ENCODE data around the gene SIK3. TPM values are rescaled to one million over a fixed set of nuclear protein-coding genes. Genes with fewer than 3 reads are reported as not detected.
"Not testable (repeated sequence)": the region's sequence is repeated elsewhere in the genome, so short reads cannot be mapped to it uniquely, and the experiment has no call there.

The SIK3 gene
- total and polyA plus RNA-seq, 2 donors (not counting 3 experiments of a cell fraction or from before 2014, with no cell fraction given): 10.3 to 21.3 TPM

GRCh38 chr11:117046627-117047026 lies 51.6 kb downstream of the SIK3 start:
- H3K79me2 ChIP-seq (ENCODE audit: control insufficient read depth, insufficient read depth, low read length); dilution Hi-C loops (cut with MboI; ENCODE audit: extremely low pct_ligation_motif_present, low sequenced_read_pairs); BruUV-seq (replicated peaks); FAIRE-seq; H3K4me2 ChIP-seq (ENCODE audit: insufficient read depth, low read length); DNase-seq (ENCODE audit: low read depth, low spot score); H3K4me1 ChIP-seq (ENCODE audit: control insufficient read depth, extremely low read depth, insufficient read depth, low read length); H3K36me3 ChIP-seq (ENCODE audit: control insufficient read depth in 2 of 2, extremely low read depth in 1 of 2, insufficient read depth in 2 of 2, low read length in 2 of 2); POLR2A ChIA-PET; H2AFZ ChIP-seq (ENCODE audit: low read depth, low read length); H3K9me3 ChIP-seq (replicated peaks; ENCODE audit: control insufficient read depth, insufficient read depth, low read length); H3K4me3 ChIP-seq (replicated peaks in 1 of 3; ENCODE audit: insufficient read depth in 1 of 3, low read depth in 1 of 3, low read length in 3 of 3); H3K9me1 ChIP-seq (replicated peaks; ENCODE audit: control insufficient read depth, extremely low read depth, insufficient read depth, low read length); CTCF ChIA-PET; H3K27me3 ChIP-seq (ENCODE audit: control insufficient read depth in 2 of 2, insufficient read depth in 2 of 2, low read length in 2 of 2); H4K20me1 ChIP-seq (replicated peaks; ENCODE audit: control insufficient read depth, extremely low read depth, insufficient read depth, low read length); H3K9ac ChIP-seq (replicated peaks; ENCODE audit: extremely low read depth, insufficient read depth, low read length); H3K27ac ChIP-seq (ENCODE audit: insufficient read depth, low read depth, low read length): not testable (repeated sequence)
- intact Hi-C loops (cut with micrococcal nuclease): loop anchor here (1.0 kb wide), 1 partner anchor 10 kb away; no protein-coding TSS in a partner anchor

DNA sequence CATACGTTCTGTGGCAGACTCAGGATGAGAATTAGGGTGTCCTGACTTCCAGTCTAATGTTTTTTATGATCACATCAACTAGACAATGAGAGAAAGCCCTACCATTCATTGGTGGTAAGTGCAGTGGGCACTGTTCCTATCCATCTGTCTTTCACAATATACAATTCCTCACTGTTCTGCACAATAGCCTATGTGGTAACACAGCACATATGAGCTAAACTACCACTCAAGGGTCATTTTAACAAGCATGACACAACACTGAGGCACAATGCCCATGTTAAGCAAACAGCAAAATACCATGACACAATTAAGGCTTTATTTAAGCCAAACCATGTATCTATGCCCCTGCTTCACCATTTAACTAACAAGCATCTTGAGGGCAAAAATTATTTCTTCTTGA lies 52.3 kb downstream of the SIK3 start:
- DNase-seq (ENCODE audit: low read depth, low spot score): no peak
- peaks cover 6% of the 10 kb centered on the region for H3K4me1 ChIP-seq (ENCODE audit: control insufficient read depth, extremely low read depth, insufficient read depth, low read length)
- ChIA-PET POLR2A (interaction anchor here (0.8 kb wide), 1 partner anchor 53 kb away, joined by 3 read pairs; the partner anchor contains the start of gene SIK3), CTCF (no interaction called here)
- H3K27ac ChIP-seq (ENCODE audit: insufficient read depth, low read depth, low read length): no peak overlapping the region
- H3K4me2 ChIP-seq (ENCODE audit: insufficient read depth, low read length): no peak overlapping the region
- no peaks in the 10 kb centered on the region for H3K9me3 ChIP-seq (replicated peaks; ENCODE audit: control insufficient read depth, insufficient read depth, low read length)
- H3K4me3 ChIP-seq (replicated peaks in 1 of 3; ENCODE audit: insufficient read depth in 1 of 3, low read depth in 1 of 3, low read length in 3 of 3): no peak overlapping the region
- H3K9me1 ChIP-seq (replicated peaks; ENCODE audit: control insufficient read depth, extremely low read depth, insufficient read depth, low read length): no peaks in the 10 kb centered on the region
- no peak for FAIRE-seq
- dilution Hi-C loops (cut with MboI; ENCODE audit: extremely low pct_ligation_motif_present, low sequenced_read_pairs) (no loop called here), intact Hi-C loops (cut with micrococcal nuclease) (loop anchor here (1.0 kb wide), 1 partner anchor 10 kb away; no protein-coding TSS in a partner anchor)
- H3K27me3 ChIP-seq (ENCODE audit: control insufficient read depth in 2 of 2, insufficient read depth in 2 of 2, low read length in 2 of 2): no peaks in the 10 kb centered on the region
- no peak overlapping the region for H3K9ac ChIP-seq (replicated peaks; ENCODE audit: extremely low read depth, insufficient read depth, low read length)
- no peak for TF ChIP-seq JUN (IDR thresholded peaks at IDR 0.05; ENCODE audit: borderline replicate concordance, insufficient read depth, insufficient read length, low read depth)
- TF ChIP-seq CTCF (IDR thresholded peaks at IDR 0.05; ENCODE audit: extremely low read depth in 1 of 2, insufficient read depth in 1 of 2, low read depth in 1 of 2, low read length in 2 of 2): no peak
- no peak for TF ChIP-seq MYC (IDR thresholded peaks at IDR 0.05; ENCODE audit: low read depth, low read length)
- TF ChIP-seq POLR2A (IDR thresholded peaks at IDR 0.05; ENCODE audit: low read depth, low read length): no peak
- no peak for TF ChIP-seq MAX (IDR thresholded peaks at IDR 0.05; ENCODE audit: insufficient read depth, insufficient read length)
- TF ChIP-seq FOS (IDR thresholded peaks at IDR 0.05; ENCODE audit: borderline replicate concordance, insufficient read depth, low read length): no peak
- TF ChIP-seq EZH2 (IDR thresholded peaks at IDR 0.05; ENCODE audit: borderline replicate concordance, low read depth, low read length, severe bottlenecking): no peak
- TF ChIP-seq POLR2AphosphoS5 (IDR thresholded peaks at IDR 0.05; ENCODE audit: insufficient read depth, low read depth, low read length): no peak
- TF ChIP-seq GATA2 (IDR thresholded peaks at IDR 0.05; ENCODE audit: insufficient read depth, insufficient read length, low read depth, low read length): no peak
- H3K36me3 ChIP-seq (ENCODE audit: control insufficient read depth in 2 of 2, extremely low read depth in 1 of 2, insufficient read depth in 2 of 2, low read length in 2 of 2): no peaks in the 10 kb centered on the region
- H2AFZ ChIP-seq (ENCODE audit: low read depth, low read length): no peak overlapping the region
- no TSS peak for BruUV-seq (replicated peaks)
- H4K20me1 ChIP-seq (replicated peaks; ENCODE audit: control insufficient read depth, extremely low read depth, insufficient read depth, low read length): no peaks in the 10 kb centered on the region
- peaks cover 2% of the 10 kb centered on the region for H3K79me2 ChIP-seq (ENCODE audit: control insufficient read depth, insufficient read depth, low read length)

Measured in endothelial cell of umbilical vein (primary cell).